ENCODE measurements around the gene MYCBP2.

The MYCBP2 gene

GRCh38 chr13:77093735-77094134, 233.2 kb downstream of the MYCBP2 start:
- H3K27ac Mint-ChIP-seq, result no peak overlapping the region
- no peaks in the 10 kb centered on the region for H3K4me1 Mint-ChIP-seq (ENCODE audit: low read depth)
- H3K9me3 Mint-ChIP-seq, result no peaks in the 10 kb centered on the region
- H3K36me3 Mint-ChIP-seq (ENCODE audit: low read depth), result peaks cover 80% of the 10 kb centered on the region
- H3K4me3 Mint-ChIP-seq, result no peak overlapping the region
- no peaks in the 10 kb centered on the region for H3K27me3 Mint-ChIP-seq

- no peaks in the 10 kb centered on the region for H3K9me3 Mint-ChIP-seq
- peaks cover 68% of the 10 kb centered on the region for H3K36me3 Mint-ChIP-seq (ENCODE audit: low read depth)
- H3K27ac Mint-ChIP-seq, result no peak overlapping the region
- no peak overlapping the region for H3K4me3 Mint-ChIP-seq
- no peaks in the 10 kb centered on the region for H3K4me1 Mint-ChIP-seq (ENCODE audit: low read depth)
- H3K27me3 Mint-ChIP-seq, result no peaks in the 10 kb centered on the region
These were observed 242.1 kb downstream of the MYCBP2 start for GRCh38 chr13:77084755-77085154.

GRCh38 chr13:77079902-77080413, 246.9 kb downstream of the MYCBP2 start:
- Mint-ChIP-seq H3K4me3 (no peak overlapping the region), H3K4me1 (ENCODE audit: low read depth) (no peaks in the 10 kb centered on the region), H3K9me3 (no peaks in the 10 kb centered on the region), H3K27me3 (no peaks in the 10 kb centered on the region), H3K36me3 (ENCODE audit: low read depth) (peaks cover 75% of the 10 kb centered on the region), H3K27ac (no peak overlapping the region)

- Mint-ChIP-seq H3K9me3 (no peaks in the 10 kb centered on the region), H3K27ac (no peak overlapping the region), H3K4me1 (ENCODE audit: low read depth) (peaks cover 2% of the 10 kb centered on the region), H3K36me3 (ENCODE audit: low read depth) (peaks cover 78% of the 10 kb centered on the region), H3K4me3 (no peak overlapping the region), H3K27me3 (no peaks in the 10 kb centered on the region)
These were observed 259.4 kb downstream of the MYCBP2 start for GRCh38 chr13:77067519-77067918.

- peaks cover 83% of the 10 kb centered on the region for H3K36me3 Mint-ChIP-seq (ENCODE audit: low read depth)
- H3K27ac Mint-ChIP-seq, result no peak overlapping the region
- H3K4me3 Mint-ChIP-seq, result no peak overlapping the region
- H3K9me3 Mint-ChIP-seq, result no peaks in the 10 kb centered on the region
- H3K27me3 Mint-ChIP-seq, result no peaks in the 10 kb centered on the region
- peaks cover 7% of the 10 kb centered on the region for H3K4me1 Mint-ChIP-seq (ENCODE audit: low read depth)
These were observed 261.3 kb downstream of the MYCBP2 start for GRCh38 chr13:77065461-77066147.

GRCh38 chr13:77062097-77062496, 264.8 kb downstream of the MYCBP2 start:
- peaks cover 7% of the 10 kb centered on the region for H3K4me1 Mint-ChIP-seq (ENCODE audit: low read depth)
- H3K27me3 Mint-ChIP-seq, result no peaks in the 10 kb centered on the region
- H3K27ac Mint-ChIP-seq, result peak overlapping the region; percentile 69
- no peak overlapping the region for H3K4me3 Mint-ChIP-seq
- peaks cover 75% of the 10 kb centered on the region for H3K36me3 Mint-ChIP-seq (ENCODE audit: low read depth)
- no peaks in the 10 kb centered on the region for H3K9me3 Mint-ChIP-seq

- H3K4me1 Mint-ChIP-seq (ENCODE audit: low read depth), result peaks cover 7% of the 10 kb centered on the region
- no peak overlapping the region for H3K4me3 Mint-ChIP-seq
- H3K27me3 Mint-ChIP-seq, result no peaks in the 10 kb centered on the region
- H3K36me3 Mint-ChIP-seq (ENCODE audit: low read depth), result peaks cover 77% of the 10 kb centered on the region
- H3K9me3 Mint-ChIP-seq, result no peaks in the 10 kb centered on the region
- no peak overlapping the region for H3K27ac Mint-ChIP-seq
These were observed 265.5 kb downstream of the MYCBP2 start for GRCh38 chr13:77061362-77061761.

GRCh38 chr13:77056886-77057285, 270.0 kb downstream of the MYCBP2 start:
- no peaks in the 10 kb centered on the region for H3K27me3 Mint-ChIP-seq
- no peak overlapping the region for H3K27ac Mint-ChIP-seq
- no peak overlapping the region for H3K4me3 Mint-ChIP-seq
- no peaks in the 10 kb centered on the region for H3K4me1 Mint-ChIP-seq (ENCODE audit: low read depth)
- peaks cover 69% of the 10 kb centered on the region for H3K36me3 Mint-ChIP-seq (ENCODE audit: low read depth)
- H3K9me3 Mint-ChIP-seq, result no peaks in the 10 kb centered on the region

- H3K9me3 Mint-ChIP-seq, result no peaks in the 10 kb centered on the region
- H3K27ac Mint-ChIP-seq, result no peak overlapping the region
- peaks cover 67% of the 10 kb centered on the region for H3K36me3 Mint-ChIP-seq (ENCODE audit: low read depth)
- H3K4me1 Mint-ChIP-seq (ENCODE audit: low read depth), result no peaks in the 10 kb centered on the region
- no peak overlapping the region for H3K4me3 Mint-ChIP-seq
- H3K27me3 Mint-ChIP-seq, result no peaks in the 10 kb centered on the region
These were observed 270.5 kb downstream of the MYCBP2 start for GRCh38 chr13:77056382-77056781.

- H3K27me3 Mint-ChIP-seq, result no peaks in the 10 kb centered on the region
- H3K4me1 Mint-ChIP-seq (ENCODE audit: low read depth), result no peaks in the 10 kb centered on the region
- no peaks in the 10 kb centered on the region for H3K9me3 Mint-ChIP-seq
- no peak overlapping the region for H3K4me3 Mint-ChIP-seq
- H3K36me3 Mint-ChIP-seq (ENCODE audit: low read depth), result peaks cover 72% of the 10 kb centered on the region
- H3K27ac Mint-ChIP-seq, result no peak overlapping the region
These were observed 271.7 kb downstream of the MYCBP2 start for GRCh38 chr13:77055158-77055557.

- Mint-ChIP-seq H3K27ac (no peak overlapping the region), H3K4me1 (ENCODE audit: low read depth) (no peaks in the 10 kb centered on the region), H3K9me3 (no peaks in the 10 kb centered on the region), H3K27me3 (no peaks in the 10 kb centered on the region), H3K4me3 (no peak overlapping the region), H3K36me3 (ENCODE audit: low read depth) (peaks cover 76% of the 10 kb centered on the region)
These were observed 273.7 kb downstream of the MYCBP2 start for GRCh38 chr13:77053192-77053591.

- H3K27ac Mint-ChIP-seq, result peak overlapping the region; percentile 65
- no peaks in the 10 kb centered on the region for H3K9me3 Mint-ChIP-seq
- H3K4me3 Mint-ChIP-seq, result no peak overlapping the region
- no peaks in the 10 kb centered on the region for H3K4me1 Mint-ChIP-seq (ENCODE audit: low read depth)
- H3K27me3 Mint-ChIP-seq, result no peaks in the 10 kb centered on the region
- peaks cover 69% of the 10 kb centered on the region for H3K36me3 Mint-ChIP-seq (ENCODE audit: low read depth)
These were observed 278.2 kb downstream of the MYCBP2 start for GRCh38 chr13:77048681-77049080.

- Mint-ChIP-seq H3K4me1 (ENCODE audit: low read depth) (no peaks in the 10 kb centered on the region), H3K27me3 (no peaks in the 10 kb centered on the region), H3K27ac (peak overlapping the region; percentile 61), H3K4me3 (no peak overlapping the region), H3K36me3 (ENCODE audit: low read depth) (peaks cover 72% of the 10 kb centered on the region), H3K9me3 (no peaks in the 10 kb centered on the region)
These were observed 279.1 kb downstream of the MYCBP2 start for GRCh38 chr13:77047649-77048343.

GRCh38 chr13:77042566-77043177, 284.2 kb downstream of the MYCBP2 start:
- peaks cover 31% of the 10 kb centered on the region for H3K36me3 Mint-ChIP-seq (ENCODE audit: low read depth)
- H3K9me3 Mint-ChIP-seq, result no peaks in the 10 kb centered on the region
- no peak overlapping the region for H3K4me3 Mint-ChIP-seq
- no peaks in the 10 kb centered on the region for H3K4me1 Mint-ChIP-seq (ENCODE audit: low read depth)
- H3K27me3 Mint-ChIP-seq, result no peaks in the 10 kb centered on the region
- H3K27ac Mint-ChIP-seq, result peak overlapping the region; percentile 17

GRCh38 chr13:77040835-77041234, 286.1 kb downstream of the MYCBP2 start:
- Mint-ChIP-seq H3K36me3 (ENCODE audit: low read depth) (peaks cover 16% of the 10 kb centered on the region), H3K9me3 (no peaks in the 10 kb centered on the region), H3K4me1 (ENCODE audit: low read depth) (no peaks in the 10 kb centered on the region), H3K27ac (no peak overlapping the region), H3K4me3 (no peak overlapping the region), H3K27me3 (no peaks in the 10 kb centered on the region)
